Activated CD8-positive, alpha-beta memory T cell treated with anti-CD3 and anti-CD28 coated beads for 48 hours (primary cell): ENCODE measurements around the gene MYO16.

Experiments used
- DNase-seq, 3 experiments: peaks; one replicate each; pipeline ENCODE4 v3.0.0-alpha.2; 2020; ENCODE audit warnings: low read depth in 2 of 3, low spot score in 2 of 3

Gene MYO16

GRCh38 chr13:109118521-109118920 lies 489.1 kb downstream of the MYO16 start:
- DNase-seq: no peak

- DNase-seq: no peak
These were observed 490.5 kb downstream of the MYO16 start for GRCh38 chr13:109119896-109120295.

GRCh38 chr13:109121826-109122225 lies 492.4 kb downstream of the MYO16 start:
- DNase-seq: no peak

GRCh38 chr13:109123971-109124370 lies 494.6 kb downstream of the MYO16 start:
- DNase-seq: no peak

- DNase-seq: no peak
These were observed 496.8 kb downstream of the MYO16 start for GRCh38 chr13:109126178-109126577.

GRCh38 chr13:109126891-109127641 lies 497.7 kb downstream of the MYO16 start:
- DNase-seq: no peak

- no peak for DNase-seq
These were observed 498.7 kb downstream of the MYO16 start for GRCh38 chr13:109128121-109128520.

GRCh38 chr13:109130093-109130835 lies 500.9 kb downstream of the MYO16 start:
- no peak for DNase-seq

GRCh38 chr13:109131698-109132257 lies 502.4 kb downstream of the MYO16 start:
- no peak for DNase-seq

- no peak for DNase-seq
These were observed 505.6 kb downstream of the MYO16 start for GRCh38 chr13:109135018-109135417.

- DNase-seq: no peak
These were observed 507.5 kb downstream of the MYO16 start for GRCh38 chr13:109136873-109137272.

- no peak for DNase-seq
These were observed 509.9 kb downstream of the MYO16 start for GRCh38 chr13:109139346-109139745.

- no peak for DNase-seq
These were observed 510.6 kb downstream of the MYO16 start for GRCh38 chr13:109140054-109140453.

GRCh38 chr13:109140479-109141349 lies 511.3 kb downstream of the MYO16 start:
- no peak for DNase-seq

- DNase-seq: no peak
These were observed 512.3 kb downstream of the MYO16 start for GRCh38 chr13:109141706-109142105.

GRCh38 chr13:109144693-109145437 lies 515.5 kb downstream of the MYO16 start:
- DNase-seq: no peak

- no peak for DNase-seq
These were observed 516.2 kb downstream of the MYO16 start for GRCh38 chr13:109145631-109146030.

GRCh38 chr13:109146393-109146792 lies 517.0 kb downstream of the MYO16 start:
- DNase-seq: no peak

GRCh38 chr13:109146912-109147647 lies 517.7 kb downstream of the MYO16 start:
- DNase-seq: no peak

GRCh38 chr13:109148243-109148642 lies 518.8 kb downstream of the MYO16 start:
- DNase-seq: no peak
